ENCODE data around the gene TMEM8B. TPM values are rescaled to one million over a fixed set of nuclear protein-coding genes. Genes with fewer than 3 reads are reported as not detected.

The TMEM8B gene
- total and polyA plus RNA-seq, 9 of the 15 experiments (the other 6 are each of a cell fraction or from before 2014, with no cell fraction given): 0.01 to 2.2 (median 1.1) TPM

DNA sequence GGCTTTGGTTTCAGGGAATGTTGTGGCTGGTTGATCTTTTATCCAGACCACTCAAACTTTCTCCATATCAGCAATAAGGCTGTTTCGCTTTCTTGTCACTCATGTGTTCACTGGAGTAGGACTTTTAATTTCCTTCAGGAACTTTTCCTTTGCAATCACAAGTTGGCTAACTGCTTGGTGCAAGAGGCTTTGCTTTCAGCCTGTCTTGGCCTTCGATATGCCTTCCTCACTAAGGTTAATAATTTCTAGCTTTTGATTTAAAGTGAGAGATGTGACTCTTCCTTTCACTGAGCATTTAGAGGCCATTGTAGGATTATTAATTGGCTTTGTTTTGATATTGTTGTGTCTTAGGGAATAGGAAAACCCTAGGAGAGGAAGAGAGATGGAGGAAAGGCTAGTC lies 70.0 kb downstream of the TMEM8B start:
- Histone ChIP-seq H3K4me2 (ENCODE audit: insufficient read depth, low read length) (no peak overlapping the region), H3K27ac (ENCODE audit: extremely low read depth, low read depth, low read length) (no peak overlapping the region), H3K36me3 (ENCODE audit: control insufficient read depth, insufficient read depth, low read length) (no peaks in the 10 kb centered on the region), H3K79me2 (ENCODE audit: control insufficient read depth, insufficient read depth, low read length) (no peaks in the 10 kb centered on the region), H4K20me1 (replicated peaks; ENCODE audit: control insufficient read depth, insufficient read depth, low read length) (no peaks in the 10 kb centered on the region), H3K4me3 (no peak overlapping the region), H3K9me3 (replicated peaks; ENCODE audit: control insufficient read depth, insufficient read depth, low read depth, low read length) (no peaks in the 10 kb centered on the region), H3K9ac (ENCODE audit: insufficient read depth in 1 of 2, low read depth in 2 of 2, low read length in 2 of 2) (no peak overlapping the region), H3K4me1 (replicated peaks in 1 of 2; ENCODE audit: control insufficient read depth in 2 of 2, insufficient read depth in 2 of 2, low read length in 2 of 2) (no peaks in the 10 kb centered on the region), H3K9me1 (ENCODE audit: control insufficient read depth, insufficient read depth, low read length) (no peaks in the 10 kb centered on the region), H2AFZ (ENCODE audit: low read depth, low read length) (no peak overlapping the region), H3K27me3 (ENCODE audit: control insufficient read depth in 2 of 2, insufficient read depth in 2 of 2, low read length in 2 of 2) (no peaks in the 10 kb centered on the region; a peak in 1 of 5 replicates)
- intact Hi-C loops (cut with micrococcal nuclease): no loop called here
- FAIRE-seq (no peak), ATAC-seq (no peak), DNase-seq (ENCODE audit: extremely low read depth in 1 of 4, low spot score in 3 of 4) (no peak)
- ChIA-PET POLR2A (interaction anchor here (0.7 kb wide), 1 partner anchor 555 kb away, joined by 3 read pairs; no protein-coding TSS in a partner anchor), CTCF (ENCODE audit: low intra/inter-chr PET ratio) (no interaction called here)
- TF ChIP-seq CXXC5 (CRISPR knock-in tag; IDR thresholded peaks at IDR 0.05) (no peak), POLR3G (IDR thresholded peaks at IDR 0.05; ENCODE audit: extremely low read depth, insufficient read length, insufficient replicate concordance) (no peak), CHCHD3 (CRISPR knock-in tag; IDR thresholded peaks at IDR 0.05) (no peak), MAZ (CRISPR knock-in tag; conservative IDR thresholded peaks at IDR 0.05 in 1 of 2, IDR thresholded peaks at IDR 0.05 in 1 of 2) (no peak), ZNF707 (CRISPR knock-in tag; conservative IDR thresholded peaks at IDR 0.05) (no peak), SMARCB1 (IDR thresholded peaks at IDR 0.05; ENCODE audit: insufficient read length, low read depth) (no peak), KAT7 (CRISPR knock-in tag; IDR thresholded peaks at IDR 0.05; ENCODE audit: borderline replicate concordance) (no peak), SMARCA4 (IDR thresholded peaks at IDR 0.05) (no peak), HDGF (IDR thresholded peaks at IDR 0.05) (no peak), ZNF551 (CRISPR knock-in tag; IDR thresholded peaks at IDR 0.05) (no peak), L3MBTL2 (IDR thresholded peaks at IDR 0.05) (no peak), HNRNPLL (IDR thresholded peaks at IDR 0.05; ENCODE audit: low read depth, low read length, poor library complexity, severe bottlenecking) (no peak), ZNF384 (IDR thresholded peaks at IDR 0.05; ENCODE audit: low read depth, low read length) (no peak)
- TF ChIP-seq, protein P1, sequence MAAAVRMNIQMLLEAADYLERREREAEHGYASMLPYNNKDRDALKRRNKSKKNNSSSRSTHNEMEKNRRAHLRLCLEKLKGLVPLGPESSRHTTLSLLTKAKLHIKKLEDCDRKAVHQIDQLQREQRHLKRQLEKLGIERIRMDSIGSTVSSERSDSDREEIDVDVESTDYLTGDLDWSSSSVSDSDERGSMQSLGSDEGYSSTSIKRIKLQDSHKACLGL (CRISPR knock-in tag; IDR thresholded peaks at IDR 0.05; ENCODE audit: borderline replicate concordance, poor library complexity, severe bottlenecking): no peak
- in situ Hi-C loops (cut with MboI): no loop called here
- no TSS peak for BruUV-seq (replicated peaks)
- 4% methylated on average over 2 of the region's 2 CpGs for WGBS (ENCODE audit: insufficient coverage, low coverage, missing lambda C conversion rate)
